Mesenteric fat pad (tissue), 1 donor: ENCODE data around the gene DNAJA2. TPM values are rescaled to one million over a fixed set of nuclear protein-coding genes. Genes with fewer than 3 reads are reported as not detected.

Experiments used
- total RNA-seq: library from RNA; stranded (reverse); fragmentation: NEBNext Ultra II Directional; extraction: Animal tissue kit (Norgen Biotek cat#: 25700); gene quantifications from one replicate; pipeline ENCODE4 v1.2.1, GENCODE V29; 2021
- donor health status: DM: yes; HTN: yes; CAD: no.

The DNAJA2 gene
- total RNA-seq, 1 donor from 2014 or later, result 54.9 TPM

Other genes with a start within 250 kb of the DNAJA2 start
- 0.58 TPM for gene MYLK3, start 225.3 kb downstream of the DNAJA2 start, total RNA-seq
- 6.8 TPM for gene C16orf87, start 142.5 kb downstream of the DNAJA2 start, total RNA-seq
- 53.5 TPM for gene GPT2, start 89.3 kb downstream of the DNAJA2 start, total RNA-seq
- gene NETO2, start 170.3 kb upstream of the DNAJA2 start, total RNA-seq, result 5.3 TPM